Caco-2 (cell line): ENCODE results near the gene FOXO4. TPM values are rescaled to one million over a fixed set of nuclear protein-coding genes. Genes with fewer than 3 reads are reported as not detected.

Source experiments
- BruUV-seq: library from RNA; stranded (reverse); fragments of 400-500 nt; replicated peaks from 2 replicates; lab custom pipeline; 2021; lab: Mats Ljungman, UMichigan
- CTCF ChIA-PET: fragments of 300-600 bp; sonication (Branson Sonifier 250); formaldehyde crosslinking; loops from one replicate; lab custom pipeline; 2022; ENCODE audit warnings: antibody characterized with exemption; lab: Charles Lee
- POLR2A ChIA-PET: fragments of 300-600 bp; sonication (Branson Sonifier 250); formaldehyde crosslinking; loops from one replicate; lab custom pipeline; 2022; ENCODE audit warnings: antibody characterized with exemption; lab: Charles Lee
- DNase-seq, 2 experiments: peaks; one replicate each; pipeline versions ENCODE4 v3.0.0 to v3.0.0-alpha.2; 2020 to 2022
- H3K27me3 ChIP-seq: replicated peaks from 2 replicates; pipeline ENCODE4 v1.6.0; 2011; ENCODE audit warnings: low read length; ENCODE audit not compliant: control insufficient read depth, insufficient read depth
- H3K36me3 ChIP-seq: 2 replicates; pipeline ENCODE4 v1.5.1; 2011; ENCODE audit warnings: low read length; ENCODE audit not compliant: control insufficient read depth, insufficient read depth
- H3K4me1 ChIP-seq: fragments of 250-450 bp; sonication (Bioruptor Pico); 2 replicates; pipeline ENCODE4 v1.5.1; 2020; ENCODE audit warnings: mild to moderate bottlenecking
- H3K4me3 ChIP-seq: 2 replicates; pipeline ENCODE4 v1.5.1; 2011; ENCODE audit warnings: low read depth, mild to moderate bottlenecking, control low read depth, low read length
- H3K9me3 ChIP-seq: fragments of 250-450 bp; sonication (Bioruptor Pico); 2 replicates; pipeline ENCODE4 v1.5.1; 2020; ENCODE audit warnings: mild to moderate bottlenecking, moderate library complexity
- H3K27ac Mint-ChIP-seq: one replicate; pipeline ENCODE4 v1.8.0; 2022; ENCODE audit warnings: mixed read lengths; ENCODE audit not compliant: unreplicated experiment
- H3K27me3 Mint-ChIP-seq: one replicate; pipeline ENCODE4 v1.8.0; 2022; ENCODE audit warnings: mixed read lengths; ENCODE audit not compliant: insufficient read depth, unreplicated experiment
- H3K36me3 Mint-ChIP-seq: one replicate; pipeline ENCODE4 v1.8.0; 2022; ENCODE audit warnings: mild to moderate bottlenecking, mixed read lengths; ENCODE audit not compliant: insufficient read depth, unreplicated experiment
- H3K4me1 Mint-ChIP-seq: one replicate; pipeline ENCODE4 v1.8.0; 2022; ENCODE audit warnings: low read depth, mixed read lengths; ENCODE audit not compliant: unreplicated experiment
- H3K4me3 Mint-ChIP-seq: one replicate; pipeline ENCODE4 v1.8.0; 2022; ENCODE audit warnings: mild to moderate bottlenecking, moderate library complexity, mixed read lengths; ENCODE audit not compliant: unreplicated experiment
- H3K9me3 Mint-ChIP-seq: one replicate; pipeline ENCODE4 v1.8.0; 2022; ENCODE audit warnings: mixed read lengths; ENCODE audit not compliant: unreplicated experiment
- intact Hi-C: fragments of 100-400 bp; cut with micrococcal nuclease; formaldehyde crosslinking; loops from one replicate; pipeline ENCODE4 v1.10.0; 2022; ENCODE audit not compliant: unreplicated experiment
- total RNA-seq: library from RNA; stranded (reverse); gene quantifications from 2 replicates; pipeline ENCODE4 v1.2.3, GENCODE V29; 2022
- TF ChIP-seq, protein P1 (sequence below), 2 experiments: fragments of 200-600 bp in 1 of 2; IDR thresholded peaks; 1 replicate in 1 of 2; 2 replicates in 1 of 2; pipeline versions ENCODE4 v1.5.1 to v1.8.0; 2011 to 2022; ENCODE audit warnings: antibody characterized with exemption in 1 of 2, control low read depth in 1 of 2, inconsistent platforms in 1 of 2, low read depth in 1 of 2, low read length in 1 of 2, mild to moderate bottlenecking in 1 of 2, moderate library complexity in 1 of 2; ENCODE audit not compliant: insufficient read depth in 1 of 2, severe bottlenecking in 1 of 2, unreplicated experiment in 1 of 2

Gene FOXO4
- total RNA-seq, 1 experiment from 2014 or later: 17.4 TPM

DNA sequence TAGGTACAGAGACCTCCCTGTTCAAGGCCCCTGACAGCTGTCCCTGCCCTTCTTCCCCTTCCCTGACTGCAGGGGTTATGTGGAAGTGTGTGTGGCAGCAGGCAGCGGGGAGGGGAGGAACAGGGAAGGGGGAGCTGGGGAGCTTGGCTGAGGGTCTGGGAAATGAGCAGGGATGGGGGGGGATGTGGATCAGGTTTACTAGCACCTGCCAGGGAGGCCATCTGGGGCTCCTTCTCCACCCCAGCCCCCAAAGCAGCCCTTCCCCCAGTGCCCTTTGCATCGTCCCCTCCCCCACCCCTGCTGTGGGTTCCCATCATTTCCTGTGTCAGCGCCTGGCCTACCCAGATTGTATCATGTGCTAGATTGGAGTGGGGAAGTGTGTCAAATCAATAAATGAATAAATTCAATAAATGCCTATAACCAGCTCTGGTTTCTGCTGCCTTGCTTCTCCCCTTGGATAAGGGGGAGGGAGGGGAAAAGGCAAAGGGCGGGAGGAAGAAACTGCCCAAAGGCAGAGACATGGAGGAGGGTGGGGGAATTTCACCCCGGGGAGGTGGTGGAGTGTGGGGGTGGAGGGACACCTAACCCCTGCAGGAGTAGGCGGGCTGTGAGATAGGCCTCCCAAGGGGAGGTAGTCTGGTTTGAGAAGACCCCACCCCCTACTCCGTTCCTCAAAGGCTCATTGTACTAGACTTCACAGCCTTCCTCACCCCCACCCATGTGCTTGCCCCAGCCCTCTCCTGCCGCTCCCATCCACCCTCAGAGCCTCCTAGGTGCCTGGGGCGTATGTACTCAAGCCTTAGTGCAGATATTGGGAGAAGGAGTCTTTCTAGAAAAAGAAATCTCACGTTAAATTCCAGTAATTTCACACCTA, 7.7 kb downstream of the FOXO4 start:
- ChIA-PET CTCF (interaction anchor here (1.2 kb wide), 1 partner anchor 9 kb away, joined by 3 read pairs; no protein-coding TSS in a partner anchor), POLR2A (interaction anchor here (0.7 kb wide), 1 partner anchor 80 kb away, joined by 17 read pairs; no protein-coding TSS in a partner anchor)
- Histone ChIP-seq H3K27me3 (no peaks in the 10 kb centered on the region), H3K9me3 (no peaks in the 10 kb centered on the region), H3K36me3 (no peaks in the 10 kb centered on the region), H3K4me1 (peaks cover 9% of the 10 kb centered on the region), H3K4me3 (peak overlapping the region; percentile 27)
- H3K9me3 Mint-ChIP-seq: no peaks in the 10 kb centered on the region
- peak overlapping the region; percentile 78 for H3K4me3 Mint-ChIP-seq
- intact Hi-C loops: no loop called here
- H3K27me3 Mint-ChIP-seq: no peaks in the 10 kb centered on the region
- peak; percentile 75 to 86 for DNase-seq
- BruUV-seq: no TSS peak
- TF ChIP-seq, protein P1, sequence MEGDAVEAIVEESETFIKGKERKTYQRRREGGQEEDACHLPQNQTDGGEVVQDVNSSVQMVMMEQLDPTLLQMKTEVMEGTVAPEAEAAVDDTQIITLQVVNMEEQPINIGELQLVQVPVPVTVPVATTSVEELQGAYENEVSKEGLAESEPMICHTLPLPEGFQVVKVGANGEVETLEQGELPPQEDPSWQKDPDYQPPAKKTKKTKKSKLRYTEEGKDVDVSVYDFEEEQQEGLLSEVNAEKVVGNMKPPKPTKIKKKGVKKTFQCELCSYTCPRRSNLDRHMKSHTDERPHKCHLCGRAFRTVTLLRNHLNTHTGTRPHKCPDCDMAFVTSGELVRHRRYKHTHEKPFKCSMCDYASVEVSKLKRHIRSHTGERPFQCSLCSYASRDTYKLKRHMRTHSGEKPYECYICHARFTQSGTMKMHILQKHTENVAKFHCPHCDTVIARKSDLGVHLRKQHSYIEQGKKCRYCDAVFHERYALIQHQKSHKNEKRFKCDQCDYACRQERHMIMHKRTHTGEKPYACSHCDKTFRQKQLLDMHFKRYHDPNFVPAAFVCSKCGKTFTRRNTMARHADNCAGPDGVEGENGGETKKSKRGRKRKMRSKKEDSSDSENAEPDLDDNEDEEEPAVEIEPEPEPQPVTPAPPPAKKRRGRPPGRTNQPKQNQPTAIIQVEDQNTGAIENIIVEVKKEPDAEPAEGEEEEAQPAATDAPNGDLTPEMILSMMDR (IDR thresholded peaks at IDR 0.05; ENCODE audit: insufficient read depth in 1 of 2, low read depth in 1 of 2, low read length in 1 of 2, severe bottlenecking in 1 of 2, unreplicated experiment in 1 of 2): no peak
- peaks cover 6% of the 10 kb centered on the region for H3K36me3 Mint-ChIP-seq
- H3K27ac Mint-ChIP-seq: peak overlapping the region; percentile 89
- peaks cover 13% of the 10 kb centered on the region for H3K4me1 Mint-ChIP-seq

DNA sequence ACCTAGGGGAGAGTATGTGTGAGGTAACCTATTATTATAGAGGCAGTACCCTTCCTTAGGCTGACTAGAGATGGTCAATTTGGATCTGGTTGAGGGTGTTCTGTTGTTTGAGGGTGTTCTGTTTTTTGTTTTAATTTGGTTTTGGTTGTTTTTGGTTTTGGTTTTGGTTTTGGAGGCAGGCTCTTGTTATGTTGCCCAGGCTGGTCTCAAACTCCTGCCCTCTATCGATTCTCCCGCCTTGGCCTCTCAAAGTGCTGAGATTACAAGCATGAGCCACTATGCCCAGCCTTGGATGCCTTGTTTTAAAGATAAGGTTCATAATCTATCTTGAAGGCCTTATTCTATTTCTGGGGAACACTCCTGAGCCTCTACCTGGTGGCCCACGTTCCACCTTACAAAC, 10.0 kb downstream of the FOXO4 start:
- Mint-ChIP-seq H3K36me3 (peaks cover 6% of the 10 kb centered on the region), H3K4me1 (peaks cover 13% of the 10 kb centered on the region), H3K9me3 (no peaks in the 10 kb centered on the region), H3K4me3 (no peak overlapping the region), H3K27ac (no peak overlapping the region), H3K27me3 (no peaks in the 10 kb centered on the region)
- no peaks in the 10 kb centered on the region for H3K36me3 ChIP-seq
- no peak overlapping the region for H3K4me3 ChIP-seq
- intact Hi-C loops: no loop called here
- CTCF ChIA-PET: interaction anchor here (0.6 kb wide), 1 partner anchor 313 kb away, joined by 3 read pairs; no protein-coding TSS in a partner anchor
- peaks cover 9% of the 10 kb centered on the region for H3K4me1 ChIP-seq
- POLR2A ChIA-PET: no interaction called here
- H3K9me3 ChIP-seq: no peaks in the 10 kb centered on the region
- TF ChIP-seq, protein P1 (IDR thresholded peaks at IDR 0.05; ENCODE audit: insufficient read depth in 1 of 2, low read depth in 1 of 2, low read length in 1 of 2, severe bottlenecking in 1 of 2, unreplicated experiment in 1 of 2): no peak
- no TSS peak for BruUV-seq
- DNase-seq: no peak
- no peaks in the 10 kb centered on the region for H3K27me3 ChIP-seq

DNA sequence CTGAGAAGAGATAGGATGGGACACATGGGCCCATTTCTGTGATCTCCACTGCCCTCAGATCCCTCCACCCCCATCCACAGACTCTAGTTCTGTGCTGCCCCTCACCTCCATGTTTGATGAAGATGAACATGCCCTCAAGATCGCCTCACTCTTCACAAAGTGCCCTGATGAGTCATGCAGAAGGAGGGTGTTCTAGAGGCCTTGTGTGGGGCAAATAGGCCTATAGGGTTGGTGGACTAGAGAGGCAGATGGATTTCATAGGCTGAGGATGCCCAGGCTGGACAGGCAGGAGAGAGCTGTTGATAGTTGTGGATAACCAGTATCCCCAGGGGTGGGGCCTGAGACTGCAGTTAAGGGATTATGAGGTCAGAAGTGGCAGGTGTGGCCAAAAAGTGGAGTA, 10.8 kb downstream of the FOXO4 start, which contains the start of gene CXorf65:
Gene CXorf65, minus strand, starts transcription at position 314 of the 400 bp plus-strand sequence. Its CDS starts 184 bp downstream, at position 130.
- Mint-ChIP-seq H3K27me3 (no peaks in the 10 kb centered on the region), H3K27ac (no peak within 1 kb of the TSS), H3K4me1 (peaks cover 20% of the 10 kb centered on the region), H3K9me3 (no peaks in the 10 kb centered on the region), H3K4me3 (no peak within 1 kb of the TSS), H3K36me3 (peaks cover 6% of the 10 kb centered on the region)
- ChIA-PET CTCF (interaction anchor here (0.6 kb wide), 1 partner anchor 552 kb away, joined by 3 read pairs; no protein-coding TSS in a partner anchor), POLR2A (no interaction called here)
- H3K36me3 ChIP-seq: no peaks in the 10 kb centered on the region
- BruUV-seq: no TSS peak
- H3K4me1 ChIP-seq: peaks cover 9% of the 10 kb centered on the region
- TF ChIP-seq, protein P1 (IDR thresholded peaks at IDR 0.05; ENCODE audit: insufficient read depth in 1 of 2, low read depth in 1 of 2, low read length in 1 of 2, severe bottlenecking in 1 of 2, unreplicated experiment in 1 of 2): no peak
- intact Hi-C loops: no loop called here
- no peaks in the 10 kb centered on the region for H3K9me3 ChIP-seq
- H3K4me3 ChIP-seq: no peak within 1 kb of the TSS
- DNase-seq: no peak
- H3K27me3 ChIP-seq: no peaks in the 10 kb centered on the region
